Activated T-cell treated with anti-CD3 and anti-CD28 coated beads for 24 hours (primary cell): ENCODE results near the gene JAZF1.

ENCODE experiments used
- DNase-seq: peaks from one replicate; pipeline ENCODE4 v3.0.0-alpha.2; 2020; ENCODE audit warnings: low read depth

Gene JAZF1

DNA sequence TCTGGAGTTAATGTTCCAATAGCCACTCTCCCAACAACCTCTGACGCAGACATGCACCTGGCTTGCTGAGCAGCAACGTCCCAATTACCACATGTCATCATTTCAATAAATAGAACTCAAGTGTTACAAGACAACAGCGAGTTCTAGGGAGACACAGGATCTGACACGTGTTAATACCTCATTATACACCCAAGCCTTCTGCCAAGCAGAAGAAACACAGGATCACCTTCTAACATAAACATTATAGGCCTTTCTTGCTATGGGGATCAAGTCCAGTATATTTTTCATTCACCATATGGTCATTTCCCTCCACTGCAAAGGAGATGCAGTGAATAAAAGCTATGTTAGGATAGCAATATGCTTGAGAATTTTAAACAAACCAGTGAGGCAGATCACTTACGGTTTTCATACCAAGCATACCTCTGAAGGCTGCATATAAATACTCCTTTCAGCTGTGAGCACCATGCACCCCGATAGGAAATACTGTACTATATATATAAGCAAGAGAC is 74.2 kb downstream of the JAZF1 start:
- DNase-seq, result no peak

DNA sequence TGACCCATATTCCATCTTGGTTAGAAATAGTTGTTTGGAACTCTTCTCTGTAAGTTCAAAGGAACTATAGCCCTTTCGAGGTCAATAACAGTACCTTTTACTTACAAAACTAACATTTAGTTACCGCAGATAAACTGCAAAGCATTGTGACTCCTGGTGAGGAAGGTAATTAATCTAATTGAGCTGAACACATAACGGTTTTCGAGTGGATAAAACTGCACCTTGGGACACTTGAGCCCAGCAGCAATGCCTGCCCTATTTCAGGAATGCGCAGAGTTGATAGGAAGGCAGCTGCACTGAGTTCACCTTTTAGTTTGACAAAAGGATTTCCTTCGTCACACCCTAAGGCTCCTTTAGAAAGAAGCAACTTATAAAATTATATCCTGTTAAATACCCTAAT is 75.4 kb downstream of the JAZF1 start:
- no peak for DNase-seq

DNA sequence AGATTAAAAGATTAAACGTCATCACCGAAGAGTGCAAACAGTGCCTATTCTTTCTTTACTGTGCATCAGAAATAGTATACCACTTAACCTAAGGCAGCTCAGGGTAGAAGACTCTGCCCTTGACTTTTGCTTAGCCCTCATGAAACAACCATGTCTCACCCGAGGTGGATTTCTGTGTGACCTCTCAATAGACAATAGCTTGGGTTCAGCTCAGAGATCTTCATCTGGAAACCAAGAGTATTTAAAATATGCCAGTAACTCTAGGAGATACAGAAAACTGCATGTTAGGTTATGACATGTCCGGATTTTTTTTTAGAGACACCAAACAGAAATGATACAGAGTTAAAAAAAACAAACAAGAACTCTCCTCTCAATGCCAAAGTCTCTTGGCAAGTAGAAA is 75.8 kb downstream of the JAZF1 start:
- no peak for DNase-seq

DNA sequence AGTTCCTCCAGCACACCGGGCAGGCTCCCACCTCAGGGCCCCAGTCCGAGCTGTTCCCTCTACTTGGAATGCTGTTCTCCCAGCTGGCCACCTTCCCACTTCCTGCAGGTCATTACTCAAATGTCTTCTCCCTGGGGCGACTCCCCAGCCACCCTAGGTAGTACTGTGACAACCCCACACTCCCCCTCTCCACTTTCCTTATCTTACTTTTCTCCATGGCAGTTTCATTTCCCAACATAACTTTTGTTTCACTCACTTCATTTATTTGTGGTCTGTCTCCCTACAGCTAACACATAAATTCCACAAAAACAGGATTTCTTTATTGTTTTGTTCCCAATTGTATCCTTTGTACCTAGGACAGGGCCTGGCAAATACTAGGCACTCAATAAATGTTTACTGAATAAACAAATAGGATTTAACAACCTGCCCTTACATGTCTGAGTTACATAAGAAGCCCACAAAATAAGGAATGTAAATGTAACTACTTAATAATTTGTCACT is 76.5 kb downstream of the JAZF1 start:
- DNase-seq, result no peak

DNA sequence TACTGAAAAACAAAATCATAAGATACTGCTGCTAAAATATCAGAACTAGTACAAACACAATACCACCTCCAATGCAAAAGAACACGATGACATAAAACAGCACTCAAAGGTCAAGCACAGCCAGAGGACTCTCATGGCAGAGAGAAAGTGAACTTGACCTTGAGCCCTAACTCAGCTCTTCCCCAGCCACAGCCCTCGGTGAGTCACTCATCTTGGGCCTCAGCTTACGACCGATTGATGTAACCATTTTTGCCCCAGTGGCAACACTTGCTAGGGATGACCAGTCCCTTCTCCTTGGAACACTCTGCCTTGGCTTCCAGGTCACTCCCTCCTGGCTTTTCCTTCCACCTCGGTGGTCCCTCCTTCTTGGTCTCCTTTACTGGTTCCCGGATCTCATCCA is 77.8 kb downstream of the JAZF1 start:
- DNase-seq, result no peak

DNA sequence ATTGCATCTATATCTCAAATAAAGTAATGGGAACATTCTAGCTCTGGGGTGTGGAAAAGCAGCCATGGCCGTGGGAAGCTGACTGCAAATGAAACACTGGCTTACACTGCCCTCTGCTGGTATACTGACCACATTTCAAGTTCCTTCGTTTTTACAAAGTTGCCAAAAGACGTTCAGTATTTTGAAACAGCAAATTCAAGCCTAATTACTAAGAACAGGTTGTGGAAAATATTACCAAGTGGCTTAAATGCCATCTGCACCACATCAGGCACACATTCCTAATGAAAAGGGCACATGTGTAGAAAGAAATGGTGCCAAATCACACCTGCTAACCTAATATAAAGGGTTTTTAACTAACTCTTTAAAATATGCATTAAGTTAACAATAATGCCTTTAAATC is 83.9 kb downstream of the JAZF1 start:
- DNase-seq, result peak; percentile 33

DNA sequence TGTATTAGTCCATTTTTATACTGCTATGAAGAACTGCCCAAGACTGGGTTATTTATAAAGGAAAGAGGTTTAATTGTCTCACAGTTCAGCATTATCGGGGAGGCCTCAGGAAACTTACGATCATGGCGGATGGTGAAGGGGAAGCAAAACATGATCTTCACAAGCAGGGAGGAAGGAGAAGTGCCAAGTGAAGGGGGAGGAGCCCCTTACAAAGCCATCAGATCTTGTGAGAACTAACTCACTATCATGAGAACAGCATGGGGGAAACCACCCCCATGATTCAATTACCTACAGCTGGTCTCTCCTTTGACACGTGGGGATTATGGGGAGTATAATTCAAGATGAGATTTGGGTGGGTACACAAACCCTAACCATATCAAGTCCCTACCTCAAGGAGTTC is 85.4 kb downstream of the JAZF1 start:
- DNase-seq, result no peak

DNA sequence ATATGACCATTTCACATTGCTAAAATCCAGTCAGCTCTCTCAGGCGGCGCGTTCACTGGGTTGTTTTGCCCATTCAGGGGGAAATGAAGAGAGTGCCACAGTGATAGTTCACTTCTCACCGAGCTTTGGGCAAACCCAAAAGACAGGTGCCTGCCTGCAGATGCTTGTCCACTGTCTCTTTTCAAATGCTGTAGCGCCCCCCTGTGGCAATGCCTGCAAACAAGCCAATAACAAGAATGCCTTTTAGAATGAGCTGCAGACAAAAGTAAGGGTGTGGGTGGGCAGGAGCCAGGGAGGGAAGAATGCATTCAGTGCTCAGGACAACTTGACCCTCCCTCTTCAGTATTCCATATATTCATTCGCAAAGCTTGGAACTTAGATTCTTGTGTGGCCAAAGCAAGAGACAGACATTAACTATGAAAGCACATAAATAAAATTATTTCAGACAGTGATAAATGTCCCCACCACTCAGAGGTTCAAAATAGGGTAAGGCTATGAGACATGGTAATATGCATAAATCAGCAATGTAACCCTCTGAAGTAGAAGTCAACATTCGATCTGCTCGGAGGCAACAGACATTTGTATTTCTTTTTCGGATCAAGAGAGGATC is 86.9 kb downstream of the JAZF1 start:
- peak; percentile 39 for DNase-seq

DNA sequence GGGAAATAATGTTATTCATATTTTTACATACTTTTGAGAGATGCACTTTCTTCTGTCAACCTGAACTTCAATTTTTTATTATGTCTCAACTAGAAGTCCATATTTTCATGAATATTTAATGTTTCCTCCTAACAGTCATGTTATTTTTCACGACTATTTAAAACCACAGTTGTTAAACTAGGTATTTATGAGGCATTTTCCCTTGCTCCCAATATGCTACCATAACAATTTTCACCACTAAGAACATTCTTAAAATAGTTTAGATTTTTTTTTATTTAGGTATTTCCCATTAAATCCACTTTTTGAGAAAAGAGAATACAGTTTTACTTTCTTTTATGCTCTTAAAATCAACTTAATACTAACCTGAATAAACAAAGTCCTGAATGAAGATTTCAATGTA is 89.4 kb downstream of the JAZF1 start:
- DNase-seq, result no peak

DNA sequence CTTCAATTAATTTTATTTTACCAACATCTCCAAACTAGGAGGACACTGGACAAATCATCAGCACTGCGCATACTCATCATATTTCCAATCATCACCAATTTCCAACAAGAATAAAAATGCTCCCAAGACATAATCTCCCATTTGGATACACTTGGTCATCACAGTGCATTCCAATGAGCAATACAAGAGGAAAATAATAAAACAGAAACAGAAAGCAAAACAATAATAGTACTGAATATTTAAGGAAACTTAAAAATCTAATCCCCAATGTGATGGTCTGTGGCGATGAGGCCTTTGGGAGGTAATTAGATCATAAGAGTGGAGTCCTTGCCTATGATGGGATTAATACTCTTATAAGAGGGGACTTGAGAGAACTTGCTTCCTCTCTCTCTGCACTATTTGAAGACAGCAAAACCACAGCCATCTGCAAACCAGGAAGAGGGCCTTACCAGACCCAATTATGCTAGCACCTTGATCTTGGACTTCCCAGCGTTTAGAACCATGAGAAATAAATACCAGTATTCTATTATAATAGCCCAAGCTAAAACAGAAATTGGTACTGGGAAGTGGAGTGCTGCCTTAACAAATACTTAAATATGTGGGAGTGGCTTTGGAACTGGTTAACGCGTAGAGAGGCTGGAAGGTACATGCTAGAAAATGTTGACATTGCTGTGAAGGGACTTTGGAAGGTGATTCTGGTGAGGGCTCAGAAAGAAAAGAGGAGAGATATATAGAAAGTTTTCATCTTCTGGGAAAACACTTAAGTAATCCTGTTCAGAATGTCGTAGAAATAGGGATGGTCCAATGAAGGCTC is 91.5 kb downstream of the JAZF1 start:
- no peak for DNase-seq

DNA sequence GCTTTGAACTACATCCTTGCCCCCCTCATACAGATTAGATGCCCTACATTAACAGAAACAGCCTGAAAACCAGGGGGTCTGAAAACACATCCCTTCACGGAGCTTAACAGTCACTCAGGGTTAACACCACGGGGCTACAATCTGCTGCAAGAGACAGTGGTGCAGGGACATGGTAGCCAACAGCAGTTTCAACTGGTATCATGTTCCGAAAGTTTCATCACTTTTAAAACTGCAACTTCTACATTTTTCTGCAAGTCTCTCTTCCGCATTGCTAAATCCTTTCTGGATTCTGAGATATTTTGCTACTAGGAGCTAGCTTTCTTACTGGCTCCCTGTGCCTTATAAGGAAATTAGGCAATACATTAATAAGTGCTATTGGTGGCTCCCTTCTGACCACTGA is 92.6 kb downstream of the JAZF1 start:
- DNase-seq, result no peak

DNA sequence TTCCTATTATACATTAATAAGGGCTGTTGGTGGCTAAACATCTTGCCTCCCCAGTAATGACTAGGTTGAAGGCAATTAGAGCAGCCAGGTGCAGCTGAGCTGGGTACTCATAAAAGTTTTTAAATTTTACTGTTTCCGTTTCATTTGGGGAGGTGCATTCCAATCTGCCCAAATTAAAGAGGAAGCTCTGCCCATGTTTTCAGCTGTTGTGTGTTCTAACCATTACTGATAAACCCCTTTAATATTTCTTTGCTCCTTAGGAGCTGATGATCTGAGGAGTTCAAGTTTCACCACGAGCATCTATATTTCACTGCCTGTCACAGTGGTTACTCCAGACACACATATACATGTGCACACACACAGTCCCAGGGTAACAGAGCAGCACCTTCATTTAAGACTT is 94.4 kb downstream of the JAZF1 start:
- no peak for DNase-seq

DNA sequence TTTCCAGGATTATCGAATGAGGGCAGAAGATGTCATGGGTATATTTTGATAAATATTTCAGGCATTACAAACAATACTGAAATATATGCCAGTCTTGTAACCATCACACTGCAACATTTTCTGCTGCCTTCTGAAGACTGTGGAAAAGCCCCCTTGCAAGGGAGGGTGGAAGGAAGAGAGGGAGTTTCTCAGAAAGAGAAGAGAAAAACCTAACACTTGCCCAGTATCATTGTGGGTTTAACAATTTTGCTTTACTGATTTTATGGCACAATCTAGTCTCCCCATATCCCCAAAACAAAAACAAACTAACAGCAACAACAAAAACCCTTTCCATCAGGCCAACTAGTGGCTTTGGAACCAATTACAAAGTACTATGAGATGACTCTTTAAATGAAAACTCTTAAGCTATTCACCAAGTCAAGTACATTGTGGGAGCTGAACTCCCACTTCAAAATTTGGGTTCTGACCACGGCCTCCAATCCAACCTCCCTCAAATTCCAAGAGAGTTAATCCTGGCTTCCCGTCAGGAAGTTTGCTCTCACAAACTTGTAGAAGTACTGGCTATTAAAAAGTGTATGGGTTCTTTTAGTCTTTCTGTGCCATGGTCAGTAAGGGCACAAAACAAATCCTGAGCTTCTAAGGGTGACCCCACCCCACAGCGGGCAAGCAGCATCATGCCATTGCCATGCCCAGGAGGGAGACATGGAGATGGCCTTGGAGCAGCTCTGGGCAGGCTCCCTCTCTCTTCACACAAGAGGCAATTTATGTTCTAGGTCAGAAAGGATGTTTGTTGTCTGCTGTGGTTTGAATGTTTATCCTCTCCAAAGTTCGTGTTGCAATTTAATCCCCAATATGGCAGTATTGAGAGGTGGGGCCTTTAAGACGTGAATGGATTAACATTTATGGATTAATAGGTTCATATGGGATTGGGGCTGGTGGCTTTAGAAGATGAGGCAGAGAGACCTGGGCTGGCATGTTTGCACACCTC is 96.3 kb downstream of the JAZF1 start:
- no peak for DNase-seq

DNA sequence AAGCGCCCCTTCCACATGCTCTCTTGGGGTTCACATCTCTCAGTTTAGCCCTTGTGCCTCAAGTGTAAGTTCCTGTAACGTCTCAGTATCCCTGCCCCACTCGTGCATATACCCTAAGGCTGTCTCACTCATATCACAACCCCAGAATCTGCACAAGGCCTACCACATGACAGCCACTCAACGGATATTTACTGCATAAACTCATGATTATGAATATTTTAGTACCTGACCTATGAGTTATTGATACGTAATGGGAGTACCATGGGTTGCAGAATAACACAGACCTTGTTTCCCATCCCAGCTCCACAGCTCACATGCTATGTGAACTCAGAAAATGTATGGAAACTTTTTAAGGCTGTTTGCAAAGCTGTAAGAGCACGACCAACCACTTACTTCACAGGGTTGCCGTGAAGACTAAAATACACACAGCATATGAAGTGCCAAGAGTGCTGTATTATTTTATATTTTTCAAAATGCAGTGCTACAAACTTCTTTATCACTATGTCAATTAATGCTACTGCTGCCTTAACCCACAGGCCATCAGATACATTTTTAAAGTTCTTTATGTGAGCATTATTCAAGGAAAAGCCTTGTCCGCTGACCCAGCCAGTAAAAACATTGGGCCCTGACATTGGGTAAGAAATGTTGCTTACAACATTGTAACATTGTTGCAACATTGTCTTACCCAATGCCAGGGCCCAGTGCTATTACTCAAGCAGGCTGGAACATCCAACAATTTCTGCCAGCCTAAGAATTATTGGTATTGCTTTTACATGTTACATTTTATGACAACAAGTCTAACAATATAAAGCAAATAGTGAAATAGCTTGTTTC is 97.2 kb downstream of the JAZF1 start:
- no peak for DNase-seq

DNA sequence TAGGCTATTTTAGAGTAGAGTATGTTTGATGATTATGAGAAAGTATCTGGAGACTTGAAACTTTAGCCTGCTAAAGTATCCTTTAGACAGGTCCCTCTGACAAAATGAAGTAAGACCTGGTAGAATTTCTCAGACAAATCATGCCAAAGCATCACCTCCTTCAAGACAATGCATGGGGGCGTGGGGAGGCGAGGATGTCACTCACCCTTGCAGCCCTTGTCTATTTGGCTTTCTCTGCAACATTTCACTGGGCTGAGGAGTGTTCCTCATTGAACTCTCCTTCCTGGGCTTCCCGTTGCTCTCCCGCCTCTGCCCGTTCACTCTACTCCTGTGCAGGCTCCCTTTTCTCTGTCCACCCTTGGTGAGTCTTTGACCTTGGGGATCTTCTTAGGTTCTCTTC is 98.5 kb downstream of the JAZF1 start:
- no peak for DNase-seq

DNA sequence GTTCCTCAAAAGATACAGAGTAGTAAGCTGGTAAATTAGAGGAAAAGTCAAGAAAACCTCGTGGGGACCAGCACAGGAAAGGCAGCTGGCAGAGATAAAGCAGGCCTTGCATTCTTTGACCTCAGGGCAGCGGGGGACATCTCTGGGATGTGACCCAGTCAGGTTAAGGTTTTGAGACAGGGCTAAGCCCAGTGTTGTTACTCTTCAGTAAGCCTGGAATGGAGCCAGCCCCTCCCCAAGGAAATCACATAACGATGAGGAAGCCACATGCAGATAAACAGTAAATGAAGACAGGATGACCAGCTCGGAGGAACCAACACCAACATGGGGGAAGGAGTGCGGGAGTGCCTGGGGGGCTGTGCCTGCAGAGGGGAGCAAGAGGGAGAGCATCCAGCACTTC is 99.6 kb downstream of the JAZF1 start:
- no peak for DNase-seq

DNA sequence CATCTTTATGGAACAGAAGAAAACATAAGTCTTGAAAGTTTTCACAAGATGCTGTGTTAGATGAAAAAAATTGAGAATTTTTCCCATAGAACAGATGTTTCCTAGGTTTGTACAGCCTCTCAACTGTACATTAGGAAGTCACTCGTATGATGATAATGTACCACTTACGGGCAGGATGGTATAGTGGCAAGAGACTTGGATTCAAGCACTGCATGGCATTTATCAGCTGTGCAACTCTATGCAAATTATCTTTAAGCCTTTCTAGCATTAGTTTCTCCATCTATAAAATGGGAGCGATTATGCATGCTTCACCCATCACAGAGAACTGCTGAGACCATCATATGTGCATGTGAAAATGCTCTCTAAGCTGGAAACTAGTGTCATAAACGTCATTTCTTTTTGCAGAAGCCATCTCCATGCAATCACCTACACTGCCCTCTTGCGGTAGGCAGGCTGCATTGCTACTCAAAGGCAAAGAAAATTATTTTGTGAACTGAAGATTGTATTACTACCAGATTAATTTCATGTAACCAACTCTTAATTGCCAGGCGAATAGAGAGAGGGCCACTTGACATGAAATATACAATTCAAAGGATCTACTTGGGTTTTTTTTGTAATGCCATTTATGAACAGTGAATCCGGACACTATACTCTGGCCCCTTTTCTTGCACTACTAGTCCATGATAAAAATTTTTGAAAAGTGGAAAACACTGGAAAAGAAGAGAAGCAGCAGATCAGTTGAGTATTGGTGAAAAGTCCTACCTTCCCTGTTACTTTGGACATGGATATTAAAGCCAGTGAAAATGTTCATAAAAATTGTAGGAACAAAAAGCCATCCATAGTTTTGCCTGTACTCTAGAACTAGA is 102.3 kb downstream of the JAZF1 start:
- DNase-seq, result peak; percentile 57

DNA sequence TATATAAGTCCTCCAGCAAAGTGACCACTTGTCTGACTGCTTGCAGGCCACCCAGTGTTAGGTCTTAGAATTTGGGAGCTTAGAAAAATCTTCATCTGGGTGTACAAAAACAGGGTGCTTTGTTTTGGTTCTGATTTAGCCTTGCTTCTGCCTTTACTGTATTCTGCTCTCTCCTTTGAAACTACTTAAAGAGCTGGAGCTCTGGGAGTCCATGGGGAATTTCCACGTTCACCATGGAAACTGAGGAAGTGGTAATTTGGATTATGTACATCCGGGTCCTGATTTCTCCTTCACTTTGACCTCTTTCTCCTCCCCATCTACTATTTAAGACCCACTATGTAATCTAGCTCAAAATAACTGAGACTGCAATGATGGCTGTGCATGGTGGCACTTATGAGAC is 103.0 kb downstream of the JAZF1 start:
- DNase-seq, result no peak

DNA sequence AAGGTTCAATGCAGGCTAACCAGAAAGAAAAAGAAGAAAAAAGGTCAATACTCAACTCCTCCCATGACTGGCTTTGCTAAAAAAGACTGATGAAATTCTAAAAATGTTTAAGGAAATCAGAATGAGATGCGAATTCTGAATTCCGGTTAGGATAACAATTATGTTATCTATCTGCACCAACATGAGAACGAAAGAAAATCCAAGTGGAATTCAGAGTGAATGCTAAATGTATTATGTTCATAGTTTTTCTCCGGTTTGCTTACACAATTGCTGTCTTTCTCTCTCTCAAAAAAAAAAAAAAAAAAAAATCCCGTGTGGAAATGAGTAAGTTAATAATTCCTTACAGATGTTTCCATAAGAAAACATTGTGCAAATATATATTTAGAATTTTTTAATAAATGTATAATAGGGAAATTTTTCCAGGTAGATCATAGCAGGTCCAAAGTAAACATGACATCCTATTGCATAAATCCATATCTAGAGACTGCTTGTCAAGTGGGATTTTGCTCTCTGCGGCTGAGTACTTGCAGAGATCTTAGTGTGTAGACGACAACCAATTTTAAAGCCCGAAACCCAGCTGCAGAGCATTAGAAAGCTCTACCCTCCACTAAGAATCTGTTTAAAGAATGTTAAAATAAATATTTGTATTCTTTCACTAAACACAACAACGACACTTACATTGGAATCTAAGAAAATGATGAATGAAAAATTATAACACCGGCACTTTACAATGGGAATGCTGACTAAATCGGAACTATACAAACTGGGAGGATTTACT is 104.0 kb downstream of the JAZF1 start:
- DNase-seq, result no peak
